Measurements from ENCODE around the gene MLX.

MLX gene

GRCh38 chr17:42559075-42559474 is 7.8 kb upstream of the MLX start:
- no peak overlapping the region for H3K27ac ChIP-seq (ENCODE audit: low read length)
- H3K4me3 ChIP-seq (ENCODE audit: low read length): no peak overlapping the region
- H3K4me2 ChIP-seq (ENCODE audit: low read length): no peak overlapping the region
- H4K20me1 ChIP-seq (ENCODE audit: insufficient read depth, low read length): no peaks in the 10 kb centered on the region
- H3K9me3 ChIP-seq (ENCODE audit: insufficient read depth, low read length): no peaks in the 10 kb centered on the region
- peaks cover 22% of the 10 kb centered on the region for H3K4me1 ChIP-seq (ENCODE audit: low read length)
- peaks cover 33% of the 10 kb centered on the region for H3K79me2 ChIP-seq (ENCODE audit: low read length)
- no peak for TF ChIP-seq CTCF (IDR thresholded peaks at IDR 0.05; ENCODE audit: low read depth, low read length)
- TF ChIP-seq EZH2phosphoT487 (IDR thresholded peaks at IDR 0.05; ENCODE audit: low read depth): no peak
- no peaks in the 10 kb centered on the region for H3K36me3 ChIP-seq (replicated peaks; ENCODE audit: low read depth, low read length)
- no peaks in the 10 kb centered on the region for H3K27me3 ChIP-seq (ENCODE audit: low read depth, low read length)
- H2AFZ ChIP-seq (ENCODE audit: low read depth, low read length): no peak overlapping the region
- H3K9ac ChIP-seq (ENCODE audit: low read length): no peak overlapping the region

DNA sequence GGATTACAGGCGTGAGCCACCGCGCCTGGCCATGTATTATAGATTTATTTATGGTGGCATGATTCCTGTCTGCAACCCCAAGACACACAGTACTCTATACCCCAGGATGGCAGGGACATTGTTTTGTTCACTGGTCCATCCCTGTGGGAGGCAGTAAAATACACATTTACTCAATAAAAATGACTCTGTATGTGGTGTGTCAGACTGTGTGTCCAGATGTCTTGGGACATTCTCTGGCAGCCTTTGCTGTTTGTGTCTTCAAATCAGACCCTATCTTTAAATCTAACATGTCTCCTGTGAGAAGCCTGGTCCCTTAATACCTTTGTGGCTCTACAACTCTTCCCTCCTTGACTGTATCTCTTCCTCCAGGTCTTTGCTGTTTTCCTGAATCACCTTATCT is 6.7 kb upstream of the MLX start:
- Histone ChIP-seq H3K9me3 (ENCODE audit: insufficient read depth, low read length) (no peaks in the 10 kb centered on the region), H3K27ac (ENCODE audit: low read length) (no peak overlapping the region), H3K27me3 (ENCODE audit: low read depth, low read length) (no peaks in the 10 kb centered on the region), H4K20me1 (ENCODE audit: insufficient read depth, low read length) (no peaks in the 10 kb centered on the region), H2AFZ (ENCODE audit: low read depth, low read length) (no peak overlapping the region), H3K4me2 (ENCODE audit: low read length) (no peak overlapping the region), H3K4me1 (ENCODE audit: low read length) (peaks cover 20% of the 10 kb centered on the region), H3K4me3 (ENCODE audit: low read length) (no peak overlapping the region), H3K79me2 (ENCODE audit: low read length) (peaks cover 29% of the 10 kb centered on the region), H3K36me3 (replicated peaks; ENCODE audit: low read depth, low read length) (peaks cover 11% of the 10 kb centered on the region), H3K9ac (ENCODE audit: low read length) (no peak overlapping the region)
- no peak for TF ChIP-seq EZH2phosphoT487 (IDR thresholded peaks at IDR 0.05; ENCODE audit: low read depth)
- TF ChIP-seq CTCF (IDR thresholded peaks at IDR 0.05; ENCODE audit: low read depth, low read length): no peak

- no peaks in the 10 kb centered on the region for H3K9me3 ChIP-seq (ENCODE audit: insufficient read depth, low read length)
- H3K36me3 ChIP-seq (replicated peaks; ENCODE audit: low read depth, low read length): peaks cover 17% of the 10 kb centered on the region
- H3K4me1 ChIP-seq (ENCODE audit: low read length): peaks cover 22% of the 10 kb centered on the region
- TF ChIP-seq EZH2phosphoT487 (IDR thresholded peaks at IDR 0.05; ENCODE audit: low read depth) (no peak), CTCF (IDR thresholded peaks at IDR 0.05; ENCODE audit: low read depth, low read length) (no peak)
- peak within 1 kb of the TSS; percentile 52 for H3K27ac ChIP-seq (ENCODE audit: low read length)
- peak within 1 kb of the TSS; percentile 97 for H3K4me2 ChIP-seq (ENCODE audit: low read length)
- H3K79me2 ChIP-seq (ENCODE audit: low read length): peaks cover 29% of the 10 kb centered on the region
- no peaks in the 10 kb centered on the region for H3K27me3 ChIP-seq (ENCODE audit: low read depth, low read length)
- no peaks in the 10 kb centered on the region for H4K20me1 ChIP-seq (ENCODE audit: insufficient read depth, low read length)
- H3K4me3 ChIP-seq (ENCODE audit: low read length): peak within 1 kb of the TSS; percentile 85
- peak within 1 kb of the TSS; percentile 87 for H3K9ac ChIP-seq (ENCODE audit: low read length)
- H2AFZ ChIP-seq (ENCODE audit: low read depth, low read length): peak within 1 kb of the TSS; percentile 97
Observed at GRCh38 chr17:42561897-42562387, 5.0 kb upstream of the MLX start, which contains the start of gene COASY. Gene COASY, plus strand, starts transcription at chr17:42562148. Its CDS starts 475 bp downstream, at chr17:42562623.

- TF ChIP-seq CTCF (IDR thresholded peaks at IDR 0.05; ENCODE audit: low read depth, low read length) (no peak), EZH2phosphoT487 (IDR thresholded peaks at IDR 0.05; ENCODE audit: low read depth) (no peak)
- Histone ChIP-seq H2AFZ (ENCODE audit: low read depth, low read length) (no peak overlapping the region), H3K27me3 (ENCODE audit: low read depth, low read length) (no peaks in the 10 kb centered on the region), H3K79me2 (ENCODE audit: low read length) (peaks cover 35% of the 10 kb centered on the region), H3K27ac (ENCODE audit: low read length) (peak overlapping the region; percentile 52), H3K4me2 (ENCODE audit: low read length) (peak overlapping the region; percentile 97), H4K20me1 (ENCODE audit: insufficient read depth, low read length) (no peaks in the 10 kb centered on the region), H3K4me3 (ENCODE audit: low read length) (peak overlapping the region; percentile 85), H3K36me3 (replicated peaks; ENCODE audit: low read depth, low read length) (peaks cover 17% of the 10 kb centered on the region), H3K9me3 (ENCODE audit: insufficient read depth, low read length) (no peaks in the 10 kb centered on the region), H3K9ac (ENCODE audit: low read length) (peak overlapping the region; percentile 87), H3K4me1 (ENCODE audit: low read length) (peaks cover 22% of the 10 kb centered on the region)
Observed at GRCh38 chr17:42562388-42563142, 4.3 kb upstream of the MLX start.
